Inflammatory macrophage treated with lipopolysaccharide for 1 hour (primary cell): Measurements from ENCODE around the gene MPC2.
"Not testable (repeated sequence)": the region's sequence is repeated elsewhere in the genome, so short reads cannot be mapped to it uniquely, and the experiment has no call there.

Experiments used
- DNase-seq, 2 donors: peaks; one replicate each; pipeline ENCODE4 v3.0.0-alpha.2; 2020 to 2022

Gene MPC2

GRCh38 chr1:167904652-167905130 lies 32.2 kb downstream of the MPC2 start:
- no peak for DNase-seq

- no peak for DNase-seq
These were observed 36.0 kb downstream of the MPC2 start for GRCh38 chr1:167900907-167901306.

- no peak for DNase-seq
These were observed 37.6 kb downstream of the MPC2 start for GRCh38 chr1:167899253-167899681.

- no peak for DNase-seq
These were observed 38.2 kb downstream of the MPC2 start for GRCh38 chr1:167898578-167899222.

- DNase-seq, result peak in 1 of 2 donors; percentile 32
These were observed 43.1 kb downstream of the MPC2 start for GRCh38 chr1:167893798-167894197.

- no peak for DNase-seq
These were observed 46.5 kb downstream of the MPC2 start for GRCh38 chr1:167890400-167890799.

GRCh38 chr1:167887187-167887586 lies 49.7 kb downstream of the MPC2 start:
- not testable (repeated sequence) for DNase-seq

GRCh38 chr1:167882376-167882775 lies 54.5 kb downstream of the MPC2 start:
- no peak for DNase-seq

GRCh38 chr1:167881786-167882185 lies 55.1 kb downstream of the MPC2 start:
- DNase-seq, result no peak

- no peak for DNase-seq
These were observed 55.8 kb downstream of the MPC2 start for GRCh38 chr1:167881069-167881468.

GRCh38 chr1:167880580-167881021 lies 56.3 kb downstream of the MPC2 start:
- no peak for DNase-seq

GRCh38 chr1:167879508-167879907 lies 57.4 kb downstream of the MPC2 start:
- DNase-seq, result no peak

- no peak for DNase-seq
These were observed 58.3 kb downstream of the MPC2 start for GRCh38 chr1:167878372-167879160.

- DNase-seq, result no peak
These were observed 60.2 kb downstream of the MPC2 start for GRCh38 chr1:167876597-167877175.

- no peak for DNase-seq
These were observed 65.5 kb downstream of the MPC2 start for GRCh38 chr1:167871331-167871730.

GRCh38 chr1:167869157-167870001 lies 67.5 kb downstream of the MPC2 start:
- DNase-seq, result not testable (repeated sequence)

GRCh38 chr1:167866739-167867414 lies 70.0 kb downstream of the MPC2 start:
- not testable (repeated sequence) for DNase-seq
